ENCODE data around the gene CFAP77.

DNA sequence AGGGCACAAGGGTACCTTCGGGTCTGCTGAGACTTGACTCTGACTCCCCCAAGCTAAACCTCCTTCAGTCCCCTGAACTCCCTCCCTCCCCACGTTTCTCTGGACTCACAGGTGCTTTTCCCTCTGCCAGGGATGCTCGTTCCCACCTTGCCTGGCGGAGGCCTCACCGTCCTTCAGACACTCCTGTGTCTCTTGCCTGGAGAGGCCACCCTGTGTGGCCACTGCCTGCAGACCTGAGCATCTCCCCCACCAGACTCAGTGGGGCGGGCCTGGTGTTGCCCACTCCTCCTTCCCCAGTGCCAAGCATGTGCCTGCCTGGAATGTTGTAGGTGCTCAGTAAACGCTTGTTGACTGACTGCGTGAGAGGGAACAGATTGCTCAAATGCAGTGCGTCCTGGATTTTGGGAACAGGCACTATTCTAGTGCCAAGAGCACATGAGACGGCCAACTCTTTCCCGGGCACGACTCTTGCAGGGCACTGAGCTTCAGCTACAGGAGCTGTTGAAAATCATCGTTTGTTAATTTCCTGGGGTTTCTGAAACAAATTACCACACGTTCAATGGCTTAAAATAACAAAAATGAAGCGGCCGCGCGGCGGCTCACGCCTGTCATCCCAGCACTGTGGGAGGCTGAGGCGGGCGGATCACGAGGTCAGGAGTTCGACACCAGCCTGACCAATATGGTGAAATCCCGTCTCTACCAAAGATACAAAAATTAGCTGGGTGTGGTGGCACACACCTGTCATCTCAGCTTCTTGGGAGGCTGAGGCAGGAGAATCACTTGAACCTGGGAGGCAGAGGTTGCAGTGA lies 101.4 kb downstream of the CFAP77 start:
- TF ChIP-seq, protein P1, sequence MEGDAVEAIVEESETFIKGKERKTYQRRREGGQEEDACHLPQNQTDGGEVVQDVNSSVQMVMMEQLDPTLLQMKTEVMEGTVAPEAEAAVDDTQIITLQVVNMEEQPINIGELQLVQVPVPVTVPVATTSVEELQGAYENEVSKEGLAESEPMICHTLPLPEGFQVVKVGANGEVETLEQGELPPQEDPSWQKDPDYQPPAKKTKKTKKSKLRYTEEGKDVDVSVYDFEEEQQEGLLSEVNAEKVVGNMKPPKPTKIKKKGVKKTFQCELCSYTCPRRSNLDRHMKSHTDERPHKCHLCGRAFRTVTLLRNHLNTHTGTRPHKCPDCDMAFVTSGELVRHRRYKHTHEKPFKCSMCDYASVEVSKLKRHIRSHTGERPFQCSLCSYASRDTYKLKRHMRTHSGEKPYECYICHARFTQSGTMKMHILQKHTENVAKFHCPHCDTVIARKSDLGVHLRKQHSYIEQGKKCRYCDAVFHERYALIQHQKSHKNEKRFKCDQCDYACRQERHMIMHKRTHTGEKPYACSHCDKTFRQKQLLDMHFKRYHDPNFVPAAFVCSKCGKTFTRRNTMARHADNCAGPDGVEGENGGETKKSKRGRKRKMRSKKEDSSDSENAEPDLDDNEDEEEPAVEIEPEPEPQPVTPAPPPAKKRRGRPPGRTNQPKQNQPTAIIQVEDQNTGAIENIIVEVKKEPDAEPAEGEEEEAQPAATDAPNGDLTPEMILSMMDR (IDR thresholded peaks at IDR 0.05), result no peak
- no peak for TF ChIP-seq POLR2A (IDR thresholded peaks at IDR 0.05)
